Subcutaneous adipose tissue (tissue), 4 donors: ENCODE measurements around the gene DOK1. TPM values are rescaled to one million over a fixed set of nuclear protein-coding genes. Genes with fewer than 3 reads are reported as not detected.

Experiments
- CTCF ChIP-seq: fragments of 450-650 bp; IDR thresholded peaks from one replicate; pipeline ENCODE4 v1.5.1; 2016; ENCODE audit warnings: low read depth, mild to moderate bottlenecking, control low read depth, antibody characterized with exemption, moderate library complexity
- total RNA-seq, 4 donors: library from RNA; depleted of rRNA; stranded (reverse); fragments of >200 nt; gene quantifications; one replicate each; pipeline ENCODE4 v1.1.0, GENCODE V29; 2016

Gene DOK1
- total RNA-seq, 4 donors from 2014 or later: 11.1 to 50.2 (median 42.7) TPM

GRCh38 chr2:74528600-74529356 lies 25.7 kb upstream of the DOK1 start:
- TF ChIP-seq CTCF: no peak

DNA sequence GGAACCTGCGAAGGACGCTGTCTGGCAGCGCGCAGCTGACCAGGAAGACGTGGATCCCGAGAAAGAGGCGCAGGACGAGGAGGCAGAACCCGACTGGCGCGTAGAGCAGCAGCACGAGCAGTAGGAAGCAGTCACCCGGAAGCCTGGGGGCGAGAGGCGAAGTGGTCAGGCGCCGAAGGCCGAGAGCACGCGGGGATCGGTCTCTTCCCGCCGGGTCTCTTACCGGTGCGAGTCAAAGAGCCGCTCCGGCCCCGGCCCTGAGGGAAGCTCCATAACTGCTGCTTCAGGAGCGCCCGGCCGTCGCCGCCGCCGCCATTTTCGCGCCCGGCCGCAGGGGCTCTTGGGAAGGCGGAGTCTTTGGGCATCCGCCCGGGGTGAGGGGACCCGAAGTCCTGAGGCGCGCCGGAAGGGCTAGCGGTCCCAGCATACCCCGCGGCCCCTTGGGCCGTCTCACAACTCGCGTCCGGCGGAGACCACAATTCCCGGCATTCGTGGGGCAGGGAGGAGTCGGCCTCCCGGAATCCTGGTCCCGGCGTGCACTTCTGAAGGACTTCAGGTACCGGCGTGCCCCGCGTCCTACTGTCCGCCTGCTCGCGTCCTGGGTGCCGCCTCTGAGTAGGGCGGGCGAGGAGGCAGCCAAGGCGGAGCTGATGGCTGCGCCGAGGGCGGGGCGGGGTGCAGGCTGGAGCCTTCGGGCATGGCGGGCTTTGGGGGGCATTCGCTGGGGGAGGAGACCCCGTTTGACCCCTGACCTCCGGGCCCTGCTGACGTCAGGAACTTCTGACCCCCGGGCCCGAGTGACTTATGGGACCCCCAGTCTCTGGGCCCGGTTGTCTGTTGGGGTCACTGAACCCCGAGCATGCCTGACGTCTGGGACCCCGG lies 24.9 kb upstream of the DOK1 start, which contains the start of the genes AUP1 and HTRA2:
Gene AUP1, minus strand, starts transcription at position 350 of the 882 bp plus-strand sequence. Its CDS starts 77 bp downstream, at position 273.
Gene HTRA2, plus strand, starts transcription at position 577 of the 882 bp plus-strand sequence. Its CDS starts 74 bp downstream, at position 651.
- TF ChIP-seq CTCF: no peak

DNA sequence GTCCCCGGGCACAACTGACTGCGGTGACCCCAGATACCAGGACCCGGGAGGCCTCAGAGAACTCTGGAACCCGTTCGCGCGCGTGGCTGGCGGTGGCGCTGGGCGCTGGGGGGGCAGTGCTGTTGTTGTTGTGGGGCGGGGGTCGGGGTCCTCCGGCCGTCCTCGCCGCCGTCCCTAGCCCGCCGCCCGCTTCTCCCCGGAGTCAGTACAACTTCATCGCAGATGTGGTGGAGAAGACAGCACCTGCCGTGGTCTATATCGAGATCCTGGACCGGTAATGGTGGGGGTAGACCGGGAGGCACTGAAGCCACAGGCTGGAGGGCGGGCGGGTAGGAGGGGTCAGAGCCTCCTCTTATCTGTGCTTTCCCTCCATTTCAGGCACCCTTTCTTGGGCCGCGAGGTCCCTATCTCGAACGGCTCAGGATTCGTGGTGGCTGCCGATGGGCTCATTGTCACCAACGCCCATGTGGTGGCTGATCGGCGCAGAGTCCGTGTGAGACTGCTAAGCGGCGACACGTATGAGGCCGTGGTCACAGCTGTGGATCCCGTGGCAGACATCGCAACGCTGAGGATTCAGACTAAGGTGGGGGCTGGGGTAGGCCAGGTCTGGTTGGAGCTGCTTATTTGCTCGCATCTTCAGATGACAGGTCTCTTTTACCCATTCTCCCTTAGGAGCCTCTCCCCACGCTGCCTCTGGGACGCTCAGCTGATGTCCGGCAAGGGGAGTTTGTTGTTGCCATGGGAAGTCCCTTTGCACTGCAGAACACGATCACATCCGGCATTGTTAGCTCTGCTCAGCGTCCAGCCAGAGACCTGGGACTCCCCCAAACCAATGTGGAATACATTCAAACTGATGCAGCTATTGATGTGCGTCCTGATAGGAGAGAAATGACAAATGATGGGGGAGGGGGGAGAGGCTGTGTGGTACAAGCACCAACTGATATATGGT lies 24.0 kb upstream of the DOK1 start:
- no peak for TF ChIP-seq CTCF

GRCh38 chr2:74531666-74532065 lies 22.9 kb upstream of the DOK1 start:
- no peak for TF ChIP-seq CTCF

GRCh38 chr2:74532222-74532621 lies 22.3 kb upstream of the DOK1 start:
- TF ChIP-seq CTCF: no peak

DNA sequence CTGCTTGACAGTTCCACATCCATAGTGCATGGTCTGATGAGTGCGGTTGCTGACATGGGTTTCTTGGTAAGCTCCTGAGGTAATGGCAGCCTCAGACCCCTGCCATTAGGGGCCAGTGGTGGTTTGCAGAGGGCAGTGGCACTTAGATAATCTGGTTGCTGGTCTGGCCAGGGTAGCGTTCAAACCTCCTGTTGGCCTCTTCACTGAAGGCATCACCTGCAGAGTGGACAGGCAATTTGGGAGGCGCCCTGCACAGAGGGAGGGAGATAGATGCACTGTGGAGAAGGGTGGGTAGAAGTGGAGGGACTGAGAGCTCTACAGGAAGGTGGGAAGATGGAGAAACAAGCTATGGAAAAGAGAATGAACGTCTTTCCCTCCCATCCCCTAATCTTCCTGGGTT lies 21.1 kb upstream of the DOK1 start:
- no peak for TF ChIP-seq CTCF
